HCT116 (cell line): ENCODE measurements around the gene ZNFX1. TPM values are rescaled to one million over a fixed set of nuclear protein-coding genes. Genes with fewer than 3 reads are reported as not detected.

Experiments used
- ATAC-seq: fragments of 200-7000 bp; cut with Tn5 transposase; 2 replicates; pipeline ENCODE4 v1.9.1; 2020; ENCODE audit warnings: mild to moderate bottlenecking, moderate library complexity
- BruUV-seq: library from RNA; stranded (reverse); fragments of 400-500 nt; replicated peaks from 2 replicates; lab custom pipeline; 2021; lab: Mats Ljungman, UMichigan
- CTCF ChIA-PET: fragments of 300-600 bp; sonication (Branson Sonifier 250); formaldehyde crosslinking; loops from one replicate; lab custom pipeline; 2021; ENCODE audit warnings: antibody characterized with exemption; lab: Charles Lee
- POLR2A ChIA-PET: fragments of 300-600, 350-600 bp; sonication (Branson Sonifier 250); formaldehyde crosslinking; loops from one replicate; lab custom pipeline; 2021; ENCODE audit warnings: antibody characterized with exemption; lab: Charles Lee
- RAD21 ChIA-PET, 2 experiments: fragments of 300-600 bp; sonication (Branson Sonifier 250); formaldehyde crosslinking; loops; one replicate each; lab custom pipeline; 2023; ENCODE audit warnings: low total read pairs in 2 of 2; ENCODE audit not compliant: uncharacterized antibody in 2 of 2, unreplicated experiment in 2 of 2, low non-redundant PET in 1 of 2; lab: Charles Lee
- DNase-seq: peaks from one replicate; pipeline ENCODE4 v3.0.0-alpha.2; 2010; ENCODE audit warnings: low read depth, low spot score
- H2AFZ ChIP-seq: fragments of 200-600 bp; shearing (Covaris generic), sonication (generic); 2 replicates; pipeline ENCODE4 v1.6.1; 2017; ENCODE audit warnings: low read depth, mixed run types, mixed read lengths, antibody characterized with exemption, low read length; ENCODE audit not compliant: poor library complexity, severe bottlenecking
- H3K27ac ChIP-seq: 2 replicates; pipeline ENCODE4 v1.5.1; 2012; ENCODE audit warnings: low read depth, low read length
- H3K27me3 ChIP-seq: fragments of 200-600 bp; sonication (generic); 2 replicates; pipeline ENCODE4 v1.6.1; 2016; ENCODE audit warnings: mixed run types, low read length, mixed read lengths; ENCODE audit not compliant: insufficient read depth
- H3K36me3 ChIP-seq, 2 experiments: fragments of 200-500 bp in 1 of 2; fragments of 200-600 bp in 1 of 2; sonication (Bioruptor generic) in 1 of 2; sonication (generic) in 1 of 2; 2 replicates each; pipeline versions ENCODE4 v1.5.1 to v1.6.1; 2014 to 2016; ENCODE audit warnings: low read length in 2 of 2, inconsistent platforms in 1 of 2, mixed read lengths in 1 of 2, mixed run types in 1 of 2; ENCODE audit not compliant: insufficient read depth in 2 of 2, control insufficient read depth in 1 of 2
- H3K4me1 ChIP-seq, 2 experiments: fragments of 200-600 bp in 1 of 2; sonication (generic) in 1 of 2; 2 replicates each; pipeline versions ENCODE4 v1.5.1 to v1.6.1; 2012 to 2017; ENCODE audit warnings: low read length in 2 of 2, inconsistent platforms in 1 of 2, mild to moderate bottlenecking in 1 of 2, mixed read lengths in 1 of 2, mixed run types in 1 of 2, moderate library complexity in 1 of 2; ENCODE audit not compliant: insufficient read depth in 2 of 2, control insufficient read depth in 1 of 2
- H3K4me2 ChIP-seq: fragments of 200-600 bp; sonication (generic); 2 replicates; pipeline ENCODE4 v1.6.1; 2017; ENCODE audit warnings: mixed run types, low read length, mixed read lengths
- H3K4me3 ChIP-seq, 2 experiments: fragments of 200-600 bp in 1 of 2; sonication (generic) in 1 of 2; replicated peaks in 1 of 2; 2 replicates each; pipeline ENCODE4 v1.5.1; 2011 to 2016; ENCODE audit warnings: low read length in 2 of 2, control low read depth in 1 of 2, low read depth in 1 of 2, mild to moderate bottlenecking in 1 of 2, mixed read lengths in 1 of 2, mixed run types in 1 of 2
- H3K79me2 ChIP-seq: fragments of 200-600 bp; sonication (generic); 2 replicates; pipeline ENCODE4 v1.6.1; 2017; ENCODE audit warnings: mild to moderate bottlenecking, mixed run types, low read length, moderate library complexity, mixed read lengths; ENCODE audit not compliant: insufficient read depth
- H3K9ac ChIP-seq: fragments of 200-600 bp; sonication (generic); 2 replicates; pipeline ENCODE4 v1.6.1; 2016; ENCODE audit warnings: low read length, mixed read lengths
- H3K9me2 ChIP-seq: fragments of 200-600 bp; sonication (generic), shearing (Covaris generic); 2 replicates; pipeline ENCODE4 v1.6.1; 2017; ENCODE audit warnings: mixed run types, mild to moderate bottlenecking, moderate library complexity; ENCODE audit not compliant: insufficient read depth
- H3K9me3 ChIP-seq, 2 experiments: fragments of 200-500 bp in 1 of 2; fragments of 200-600 bp in 1 of 2; sonication (Bioruptor generic) in 1 of 2; sonication (generic) in 1 of 2; 2 replicates each; pipeline ENCODE4 v1.6.1; 2014 to 2017; ENCODE audit warnings: low read length in 2 of 2, mixed read lengths in 2 of 2, inconsistent platforms in 1 of 2, low read depth in 1 of 2, mild to moderate bottlenecking in 1 of 2, mixed run types in 1 of 2, moderate library complexity in 1 of 2; ENCODE audit not compliant: control insufficient read depth in 1 of 2, insufficient read depth in 1 of 2
- H4K20me1 ChIP-seq: fragments of 200-600 bp; sonication (generic), shearing (Covaris generic); 2 replicates; pipeline ENCODE4 v1.6.1; 2017; ENCODE audit warnings: mixed run types, mild to moderate bottlenecking, moderate library complexity; ENCODE audit not compliant: insufficient read depth
- CBX3 ChIP-seq: IDR thresholded peaks from 2 replicates; pipeline ENCODE4 v1.6.1; 2012; ENCODE audit warnings: low read depth
- EGR1 ChIP-seq: IDR thresholded peaks from 2 replicates; pipeline ENCODE4 v1.6.1; 2012; ENCODE audit warnings: low read depth
- EZH2 ChIP-seq: fragments of 200-600 bp; sonication (generic); IDR thresholded peaks from 2 replicates; pipeline ENCODE4 v1.6.1; 2017; ENCODE audit warnings: antibody characterized with exemption, mixed run types
- EZH2phosphoT487 ChIP-seq: fragments of 200-600 bp; IDR thresholded peaks from 2 replicates; pipeline ENCODE4 v1.6.1; 2018; ENCODE audit warnings: antibody characterized with exemption, borderline replicate concordance
- JUND ChIP-seq: IDR thresholded peaks from 2 replicates; pipeline ENCODE4 v1.6.1; 2012
- POLR2A ChIP-seq: IDR thresholded peaks from 2 replicates; pipeline ENCODE4 v1.7.0; 2011; ENCODE audit warnings: borderline replicate concordance; ENCODE audit not compliant: insufficient read depth, insufficient read length; ENCODE audit errors: extremely low read depth
- POLR2AphosphoS5 ChIP-seq: IDR thresholded peaks from 2 replicates; pipeline ENCODE4 v1.6.1; 2011; ENCODE audit warnings: mild to moderate bottlenecking, low read depth, low read length, moderate library complexity
- RAD21 ChIP-seq: IDR thresholded peaks from 2 replicates; pipeline ENCODE4 v1.6.1; 2012; ENCODE audit warnings: low read depth, mild to moderate bottlenecking
- SIN3A ChIP-seq: IDR thresholded peaks from 2 replicates; pipeline ENCODE4 v1.6.1; 2012; ENCODE audit warnings: low read depth
- SP1 ChIP-seq: IDR thresholded peaks from 2 replicates; pipeline ENCODE4 v1.6.1; 2012; ENCODE audit warnings: low read depth
- SRF ChIP-seq: IDR thresholded peaks from 2 replicates; pipeline ENCODE4 v1.6.1; 2012; ENCODE audit warnings: low read depth
- ZFX ChIP-seq: fragments of 450-650 bp; IDR thresholded peaks from 2 replicates; pipeline ENCODE4 v1.6.1; 2017
- ZNF274 ChIP-seq: fragments of 200-500 bp; sonication (Bioruptor generic); IDR thresholded peaks from 2 replicates; pipeline ENCODE4 v1.6.1; 2014; ENCODE audit warnings: mild to moderate bottlenecking, low read depth, low read length, inconsistent platforms
- intact Hi-C: fragments of 100-400 bp; cut with micrococcal nuclease; formaldehyde crosslinking; loops from 2 replicates; pipeline ENCODE4 v1.10.0; 2022
- total RNA-seq: library from RNA; stranded (reverse); gene quantifications from one replicate; pipeline ENCODE4 v1.2.1, GENCODE V29; 2021; ENCODE audit not compliant: unreplicated experiment
- TF ChIP-seq, protein P1 (sequence below), 3 experiments: fragments of 200-600 bp in 1 of 3; sonication (generic) in 1 of 3; IDR thresholded peaks in 2 of 3; conservative IDR thresholded peaks in 1 of 3; 2 replicates each; pipeline ENCODE4 v1.5.1; 2012 to 2017; ENCODE audit warnings: low read depth in 2 of 3, low read length in 2 of 3, antibody characterized with exemption in 1 of 3, borderline replicate concordance in 1 of 3, control low read depth in 1 of 3, mild to moderate bottlenecking in 1 of 3, mixed read lengths in 1 of 3, mixed run types in 1 of 3, moderate library complexity in 1 of 3; ENCODE audit not compliant: insufficient read depth in 1 of 3
- TF ChIP-seq, protein P2 (sequence below): IDR thresholded peaks from 2 replicates; pipeline ENCODE4 v1.6.1; 2011; ENCODE audit warnings: mild to moderate bottlenecking, low read length, moderate library complexity; ENCODE audit not compliant: insufficient replicate concordance; ENCODE audit errors: extremely low read depth
- TF ChIP-seq, protein P3 (sequence below): IDR thresholded peaks from 2 replicates; pipeline ENCODE4 v1.6.1; 2012
- TF ChIP-seq, protein P4 (sequence below): IDR thresholded peaks from 2 replicates; pipeline ENCODE4 v1.6.1; 2012; ENCODE audit warnings: low read depth

The ZNFX1 gene
- total RNA-seq, 1 experiment from 2014 or later, result 24.1 TPM

DNA sequence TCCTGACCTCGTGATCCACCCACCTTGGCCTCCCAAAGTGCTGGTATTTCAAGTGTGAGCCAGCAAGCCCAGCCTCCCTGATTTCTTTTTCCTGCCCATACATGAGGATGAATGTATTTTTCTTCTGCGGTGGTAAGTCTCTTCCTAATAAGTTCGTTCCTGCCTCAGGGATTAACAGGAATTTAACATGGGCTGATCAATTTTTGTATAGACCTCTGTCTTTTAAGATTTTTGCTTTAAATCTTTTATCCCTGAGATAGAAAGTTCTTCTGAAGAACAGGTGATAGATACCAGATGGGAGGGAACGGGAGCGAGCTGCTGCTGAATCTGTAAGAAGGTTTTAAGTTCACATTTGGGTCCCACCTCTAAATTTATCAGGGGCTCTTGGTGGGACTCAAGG lies 7.0 kb upstream of the ZNFX1 start:
- peaks cover 96% of the 10 kb centered on the region for H4K20me1 ChIP-seq

More for the DNA sequence above, 7.0 kb upstream of the ZNFX1 start:
- H3K9me3 ChIP-seq, result no peaks in the 10 kb centered on the region
- H3K27ac ChIP-seq, result peak overlapping the region; percentile 10; the same call in 1 of the 2 replicates
- no peak overlapping the region for H3K4me3 ChIP-seq
- peaks cover 87% of the 10 kb centered on the region for H3K79me2 ChIP-seq
- DNase-seq (no peak), ATAC-seq (no peak)
- H3K36me3 ChIP-seq, result peaks cover 88 to 95% of the 10 kb centered on the region in 2 experiments
- TF ChIP-seq SIN3A, result no peak
- no peak for TF ChIP-seq EZH2
- TF ChIP-seq, protein P1, sequence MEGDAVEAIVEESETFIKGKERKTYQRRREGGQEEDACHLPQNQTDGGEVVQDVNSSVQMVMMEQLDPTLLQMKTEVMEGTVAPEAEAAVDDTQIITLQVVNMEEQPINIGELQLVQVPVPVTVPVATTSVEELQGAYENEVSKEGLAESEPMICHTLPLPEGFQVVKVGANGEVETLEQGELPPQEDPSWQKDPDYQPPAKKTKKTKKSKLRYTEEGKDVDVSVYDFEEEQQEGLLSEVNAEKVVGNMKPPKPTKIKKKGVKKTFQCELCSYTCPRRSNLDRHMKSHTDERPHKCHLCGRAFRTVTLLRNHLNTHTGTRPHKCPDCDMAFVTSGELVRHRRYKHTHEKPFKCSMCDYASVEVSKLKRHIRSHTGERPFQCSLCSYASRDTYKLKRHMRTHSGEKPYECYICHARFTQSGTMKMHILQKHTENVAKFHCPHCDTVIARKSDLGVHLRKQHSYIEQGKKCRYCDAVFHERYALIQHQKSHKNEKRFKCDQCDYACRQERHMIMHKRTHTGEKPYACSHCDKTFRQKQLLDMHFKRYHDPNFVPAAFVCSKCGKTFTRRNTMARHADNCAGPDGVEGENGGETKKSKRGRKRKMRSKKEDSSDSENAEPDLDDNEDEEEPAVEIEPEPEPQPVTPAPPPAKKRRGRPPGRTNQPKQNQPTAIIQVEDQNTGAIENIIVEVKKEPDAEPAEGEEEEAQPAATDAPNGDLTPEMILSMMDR (IDR thresholded peaks at IDR 0.05 in 2 of 3, conservative IDR thresholded peaks at IDR 0.05 in 1 of 3; ENCODE audit: borderline replicate concordance in 1 of 3, insufficient read depth in 1 of 3, low read depth in 2 of 3, low read length in 2 of 3), result no peak
- TF ChIP-seq, protein P2, sequence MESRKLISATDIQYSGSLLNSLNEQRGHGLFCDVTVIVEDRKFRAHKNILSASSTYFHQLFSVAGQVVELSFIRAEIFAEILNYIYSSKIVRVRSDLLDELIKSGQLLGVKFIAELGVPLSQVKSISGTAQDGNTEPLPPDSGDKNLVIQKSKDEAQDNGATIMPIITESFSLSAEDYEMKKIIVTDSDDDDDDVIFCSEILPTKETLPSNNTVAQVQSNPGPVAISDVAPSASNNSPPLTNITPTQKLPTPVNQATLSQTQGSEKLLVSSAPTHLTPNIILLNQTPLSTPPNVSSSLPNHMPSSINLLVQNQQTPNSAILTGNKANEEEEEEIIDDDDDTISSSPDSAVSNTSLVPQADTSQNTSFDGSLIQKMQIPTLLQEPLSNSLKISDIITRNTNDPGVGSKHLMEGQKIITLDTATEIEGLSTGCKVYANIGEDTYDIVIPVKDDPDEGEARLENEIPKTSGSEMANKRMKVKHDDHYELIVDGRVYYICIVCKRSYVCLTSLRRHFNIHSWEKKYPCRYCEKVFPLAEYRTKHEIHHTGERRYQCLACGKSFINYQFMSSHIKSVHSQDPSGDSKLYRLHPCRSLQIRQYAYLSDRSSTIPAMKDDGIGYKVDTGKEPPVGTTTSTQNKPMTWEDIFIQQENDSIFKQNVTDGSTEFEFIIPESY, result no peak
- no peak for TF ChIP-seq EZH2phosphoT487
- no peak for TF ChIP-seq POLR2AphosphoS5
- TF ChIP-seq JUND, result no peak
- no peak for TF ChIP-seq EGR1
- no peak for TF ChIP-seq ZFX
- TF ChIP-seq RAD21, result no peak
- TF ChIP-seq CBX3, result no peak
- TF ChIP-seq SP1, result no peak
- TF ChIP-seq, protein P3, sequence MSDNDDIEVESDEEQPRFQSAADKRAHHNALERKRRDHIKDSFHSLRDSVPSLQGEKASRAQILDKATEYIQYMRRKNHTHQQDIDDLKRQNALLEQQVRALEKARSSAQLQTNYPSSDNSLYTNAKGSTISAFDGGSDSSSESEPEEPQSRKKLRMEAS, result no peak
- TF ChIP-seq, protein P4, sequence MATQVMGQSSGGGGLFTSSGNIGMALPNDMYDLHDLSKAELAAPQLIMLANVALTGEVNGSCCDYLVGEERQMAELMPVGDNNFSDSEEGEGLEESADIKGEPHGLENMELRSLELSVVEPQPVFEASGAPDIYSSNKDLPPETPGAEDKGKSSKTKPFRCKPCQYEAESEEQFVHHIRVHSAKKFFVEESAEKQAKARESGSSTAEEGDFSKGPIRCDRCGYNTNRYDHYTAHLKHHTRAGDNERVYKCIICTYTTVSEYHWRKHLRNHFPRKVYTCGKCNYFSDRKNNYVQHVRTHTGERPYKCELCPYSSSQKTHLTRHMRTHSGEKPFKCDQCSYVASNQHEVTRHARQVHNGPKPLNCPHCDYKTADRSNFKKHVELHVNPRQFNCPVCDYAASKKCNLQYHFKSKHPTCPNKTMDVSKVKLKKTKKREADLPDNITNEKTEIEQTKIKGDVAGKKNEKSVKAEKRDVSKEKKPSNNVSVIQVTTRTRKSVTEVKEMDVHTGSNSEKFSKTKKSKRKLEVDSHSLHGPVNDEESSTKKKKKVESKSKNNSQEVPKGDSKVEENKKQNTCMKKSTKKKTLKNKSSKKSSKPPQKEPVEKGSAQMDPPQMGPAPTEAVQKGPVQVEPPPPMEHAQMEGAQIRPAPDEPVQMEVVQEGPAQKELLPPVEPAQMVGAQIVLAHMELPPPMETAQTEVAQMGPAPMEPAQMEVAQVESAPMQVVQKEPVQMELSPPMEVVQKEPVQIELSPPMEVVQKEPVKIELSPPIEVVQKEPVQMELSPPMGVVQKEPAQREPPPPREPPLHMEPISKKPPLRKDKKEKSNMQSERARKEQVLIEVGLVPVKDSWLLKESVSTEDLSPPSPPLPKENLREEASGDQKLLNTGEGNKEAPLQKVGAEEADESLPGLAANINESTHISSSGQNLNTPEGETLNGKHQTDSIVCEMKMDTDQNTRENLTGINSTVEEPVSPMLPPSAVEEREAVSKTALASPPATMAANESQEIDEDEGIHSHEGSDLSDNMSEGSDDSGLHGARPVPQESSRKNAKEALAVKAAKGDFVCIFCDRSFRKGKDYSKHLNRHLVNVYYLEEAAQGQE, result no peak
- TF ChIP-seq ZNF274, result no peak
- TF ChIP-seq POLR2A, result no peak
- no peak for TF ChIP-seq SRF
- no peak overlapping the region for H2AFZ ChIP-seq
- H3K9me2 ChIP-seq, result no peaks in the 10 kb centered on the region
- BruUV-seq, result no TSS peak
- no peak overlapping the region for H3K9ac ChIP-seq
- RAD21 ChIA-PET, result no interaction called here
- intact Hi-C loops, result no loop called here
- peaks cover 48 to 88% of the 10 kb centered on the region in 2 experiments for H3K4me1 ChIP-seq
- no peaks in the 10 kb centered on the region for H3K27me3 ChIP-seq
- POLR2A ChIA-PET, result no interaction called here
- peak overlapping the region; percentile 12; the same call in 1 of the 2 replicates for H3K4me2 ChIP-seq
- CTCF ChIA-PET, result no interaction called here
